HepG2 (cell line): ENCODE results near the gene SEMA3F. TPM values are rescaled to one million over a fixed set of nuclear protein-coding genes. Genes with fewer than 3 reads are reported as not detected.

ENCODE experiments used
- CCAR2 ChIP-seq: fragments of 200-400 bp; formaldehyde crosslinking; optimal IDR thresholded peaks from 2 replicates; pipeline ENCODE3; 2018; ENCODE audit warnings: low read depth, mild to moderate bottlenecking, low read length, moderate library complexity
- ELF4 ChIP-seq: sonication (generic); formaldehyde crosslinking; IDR thresholded peaks from 2 replicates; pipeline ENCODE4 v1.5.0; 2020; ENCODE audit warnings: missing genetic modification reagents, mild to moderate bottlenecking, moderate library complexity, borderline replicate concordance
- HES4 ChIP-seq: sonication (generic); formaldehyde crosslinking; IDR thresholded peaks from 2 replicates; pipeline ENCODE4 v1.9.0; 2021; ENCODE audit warnings: mild to moderate bottlenecking, missing genetic modification reagents, borderline replicate concordance
- ISX ChIP-seq: sonication (generic); formaldehyde crosslinking; conservative IDR thresholded peaks from 2 replicates; pipeline ENCODE4 v1.5.0; 2020; ENCODE audit warnings: missing genetic modification reagents
- PITX1 ChIP-seq: sonication (generic); formaldehyde crosslinking; IDR thresholded peaks from 2 replicates; pipeline ENCODE4 v1.5.1; 2020; ENCODE audit warnings: mild to moderate bottlenecking, missing genetic modification reagents
- RBFOX2 ChIP-seq: fragments of 200-400 bp; formaldehyde crosslinking; IDR thresholded peaks from 2 replicates; pipeline ENCODE4 v1.6.1; 2017; ENCODE audit warnings: low read depth, mild to moderate bottlenecking, low read length
- RORA ChIP-seq: sonication (generic); formaldehyde crosslinking; IDR thresholded peaks from 2 replicates; pipeline ENCODE4 v1.5.0; 2020; ENCODE audit warnings: mild to moderate bottlenecking, missing genetic modification reagents, moderate library complexity
- ZFP82 ChIP-seq: sonication (generic); formaldehyde crosslinking; IDR thresholded peaks from 2 replicates; pipeline ENCODE4 v1.5.1; 2020; ENCODE audit warnings: mild to moderate bottlenecking, missing genetic modification reagents, borderline replicate concordance
- ZNF230 ChIP-seq: sonication (generic); formaldehyde crosslinking; IDR thresholded peaks from 2 replicates; pipeline ENCODE4 v1.4.0; 2020; ENCODE audit warnings: mild to moderate bottlenecking, missing genetic modification reagents
- ZNF547 ChIP-seq: sonication (generic); formaldehyde crosslinking; IDR thresholded peaks from 2 replicates; pipeline ENCODE4 v1.5.1; 2020; ENCODE audit warnings: mild to moderate bottlenecking, missing genetic modification reagents
- ZNF768 ChIP-seq: sonication (generic); formaldehyde crosslinking; IDR thresholded peaks from 2 replicates; pipeline ENCODE4 v1.4.0; 2020; ENCODE audit warnings: missing genetic modification reagents
- ZNF891 ChIP-seq: sonication (generic); formaldehyde crosslinking; IDR thresholded peaks from 2 replicates; pipeline ENCODE4 v1.5.0; 2020; ENCODE audit warnings: mild to moderate bottlenecking, missing genetic modification reagents
- polyA plus RNA-seq, 8 experiments: library from polyadenylated mRNA; depleted of rRNA in 3 of 8; stranded (reverse) in 7 of 8; unstranded in 1 of 8; fragments of >200 nt; fragmentation: Illumina TruSeq in 4 of 8; extraction: Trizol in 4 of 8; gene quantifications; 2 replicates each; pipeline versions ENCODE4 v1.2.1 to v1.2.3, GENCODE V29; 2011 to 2016; ENCODE audit warnings: low read depth in 4 of 8, missing spikeins in 1 of 8, mixed read lengths in 1 of 8; ENCODE audit not compliant: insufficient read depth in 1 of 8
- total RNA-seq, 5 experiments: library from RNA; depleted of rRNA; stranded (reverse); fragments of >200 nt; fragmentation: Illumina TruSeq; extraction: Trizol; gene quantifications; 2 replicates each; pipeline ENCODE4 v1.2.3, GENCODE V29; 2016; ENCODE audit warnings: low read depth in 1 of 5
- TF ChIP-seq, protein P1 (sequence below): sonication (generic); formaldehyde crosslinking; IDR thresholded peaks from 2 replicates; pipeline ENCODE4 v1.5.1; 2020; ENCODE audit warnings: missing genetic modification reagents, mild to moderate bottlenecking, borderline replicate concordance
- TF ChIP-seq, protein P2 (sequence below): sonication (generic); formaldehyde crosslinking; IDR thresholded peaks from 2 replicates; pipeline ENCODE4 v1.5.1; 2020; ENCODE audit warnings: mild to moderate bottlenecking, missing genetic modification reagents, borderline replicate concordance
- TF ChIP-seq, protein P3 (sequence below): sonication (generic); formaldehyde crosslinking; IDR thresholded peaks from 2 replicates; pipeline ENCODE4 v1.9.0; 2021; ENCODE audit warnings: missing genetic modification reagents, borderline replicate concordance
- TF ChIP-seq, protein P4 (sequence below): sonication (generic); formaldehyde crosslinking; IDR thresholded peaks from 2 replicates; pipeline ENCODE4 v1.5.0; 2020; ENCODE audit warnings: missing genetic modification reagents
- TF ChIP-seq, protein P5 (sequence below): sonication (generic); formaldehyde crosslinking; IDR thresholded peaks from 2 replicates; pipeline ENCODE4 v1.4.0; 2020; ENCODE audit warnings: missing genetic modification reagents
- TF ChIP-seq, protein P6 (sequence below): sonication (generic); formaldehyde crosslinking; IDR thresholded peaks from 2 replicates; pipeline ENCODE4 v1.4.0; 2020; ENCODE audit warnings: missing genetic modification reagents, mild to moderate bottlenecking, borderline replicate concordance

SEMA3F gene
- total and polyA plus RNA-seq, 2 of the 13 experiments (the other 11 are each of a cell fraction or from before 2014, with no cell fraction given), result 7.6 to 17.2 TPM

DNA sequence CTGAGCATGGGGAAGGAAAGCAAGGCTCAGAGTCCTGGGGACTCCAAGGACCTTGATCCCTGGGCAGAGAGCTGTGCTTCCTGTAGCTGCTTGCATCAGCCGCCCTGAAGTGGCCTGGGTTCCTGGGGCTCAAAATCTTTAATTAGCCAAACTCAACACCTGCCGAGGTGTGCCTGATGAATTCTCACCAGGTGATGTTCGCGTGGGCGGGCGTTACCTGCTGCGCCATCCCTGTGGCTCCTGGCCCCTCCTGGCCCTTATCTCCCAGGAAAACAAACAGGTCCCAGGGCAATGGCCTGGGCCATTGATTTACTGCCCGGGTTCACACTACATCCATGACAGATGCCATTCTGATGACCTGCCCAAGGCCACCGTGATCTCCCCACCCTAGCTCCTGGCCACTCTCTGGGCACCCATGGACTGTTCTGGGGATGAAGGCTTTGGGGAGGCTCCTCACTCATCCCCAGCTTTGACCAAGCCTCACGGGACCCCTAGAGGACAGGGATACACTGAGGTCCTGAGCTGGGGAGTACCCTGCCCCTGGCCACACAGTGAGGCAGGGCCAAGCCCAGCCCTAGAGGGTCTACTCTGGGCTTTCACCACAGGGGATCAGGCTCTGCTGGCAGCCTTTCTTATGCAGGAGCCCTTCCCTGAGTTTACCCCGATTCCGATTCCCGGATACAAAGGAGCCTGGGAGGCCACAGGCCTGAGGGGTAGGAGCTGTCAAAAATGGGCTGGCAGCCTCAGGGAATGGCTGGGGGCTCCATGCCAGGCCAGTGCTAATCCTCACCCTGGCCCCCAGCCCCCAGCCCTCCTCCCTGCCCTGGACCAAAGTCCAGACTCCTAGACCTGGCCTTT lies 55.6 kb downstream of the SEMA3F start (continued):
- TF ChIP-seq RBFOX2 (no peak), ZNF768 (CRISPR knock-in tag) (0 out of 2 replicates have a peak, but pooled peaks have one; percentile 20), PITX1 (CRISPR knock-in tag) (peak; percentile 78; the same call in 1 of the 2 replicates), ZNF547 (CRISPR knock-in tag) (peak; percentile 75), CCAR2 (no peak), ZNF230 (no peak), ZFP82 (no peak), ISX (CRISPR knock-in tag) (no peak), ZNF891 (CRISPR knock-in tag) (no peak), RORA (CRISPR knock-in tag) (no peak), HES4 (CRISPR knock-in tag) (no peak), ELF4 (CRISPR knock-in tag) (no peak)
- TF ChIP-seq, protein P1, sequence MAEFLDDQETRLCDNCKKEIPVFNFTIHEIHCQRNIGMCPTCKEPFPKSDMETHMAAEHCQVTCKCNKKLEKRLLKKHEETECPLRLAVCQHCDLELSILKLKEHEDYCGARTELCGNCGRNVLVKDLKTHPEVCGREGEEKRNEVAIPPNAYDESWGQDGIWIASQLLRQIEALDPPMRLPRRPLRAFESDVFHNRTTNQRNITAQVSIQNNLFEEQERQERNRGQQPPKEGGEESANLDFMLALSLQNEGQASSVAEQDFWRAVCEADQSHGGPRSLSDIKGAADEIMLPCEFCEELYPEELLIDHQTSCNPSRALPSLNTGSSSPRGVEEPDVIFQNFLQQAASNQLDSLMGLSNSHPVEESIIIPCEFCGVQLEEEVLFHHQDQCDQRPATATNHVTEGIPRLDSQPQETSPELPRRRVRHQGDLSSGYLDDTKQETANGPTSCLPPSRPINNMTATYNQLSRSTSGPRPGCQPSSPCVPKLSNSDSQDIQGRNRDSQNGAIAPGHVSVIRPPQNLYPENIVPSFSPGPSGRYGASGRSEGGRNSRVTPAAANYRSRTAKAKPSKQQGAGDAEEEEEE (CRISPR knock-in tag), result no peak
- TF ChIP-seq, protein P2, sequence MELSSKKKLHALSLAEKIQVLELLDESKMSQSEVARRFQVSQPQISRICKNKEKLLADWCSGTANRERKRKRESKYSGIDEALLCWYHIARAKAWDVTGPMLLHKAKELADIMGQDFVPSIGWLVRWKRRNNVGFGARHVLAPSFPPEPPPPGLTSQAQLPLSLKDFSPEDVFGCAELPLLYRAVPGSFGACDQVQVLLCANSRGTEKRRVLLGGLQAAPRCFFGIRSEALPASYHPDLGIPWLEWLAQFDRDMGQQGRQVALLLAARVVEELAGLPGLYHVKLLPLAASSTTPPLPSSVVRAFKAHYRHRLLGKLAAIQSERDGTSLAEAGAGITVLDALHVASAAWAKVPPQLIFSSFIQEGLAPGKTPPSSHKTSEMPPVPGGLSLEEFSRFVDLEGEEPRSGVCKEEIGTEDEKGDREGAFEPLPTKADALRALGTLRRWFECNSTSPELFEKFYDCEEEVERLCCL (CRISPR knock-in tag), result no peak
- TF ChIP-seq, protein P3, sequence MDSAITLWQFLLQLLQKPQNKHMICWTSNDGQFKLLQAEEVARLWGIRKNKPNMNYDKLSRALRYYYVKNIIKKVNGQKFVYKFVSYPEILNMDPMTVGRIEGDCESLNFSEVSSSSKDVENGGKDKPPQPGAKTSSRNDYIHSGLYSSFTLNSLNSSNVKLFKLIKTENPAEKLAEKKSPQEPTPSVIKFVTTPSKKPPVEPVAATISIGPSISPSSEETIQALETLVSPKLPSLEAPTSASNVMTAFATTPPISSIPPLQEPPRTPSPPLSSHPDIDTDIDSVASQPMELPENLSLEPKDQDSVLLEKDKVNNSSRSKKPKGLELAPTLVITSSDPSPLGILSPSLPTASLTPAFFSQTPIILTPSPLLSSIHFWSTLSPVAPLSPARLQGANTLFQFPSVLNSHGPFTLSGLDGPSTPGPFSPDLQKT (CRISPR knock-in tag), result no peak
- TF ChIP-seq, protein P4, sequence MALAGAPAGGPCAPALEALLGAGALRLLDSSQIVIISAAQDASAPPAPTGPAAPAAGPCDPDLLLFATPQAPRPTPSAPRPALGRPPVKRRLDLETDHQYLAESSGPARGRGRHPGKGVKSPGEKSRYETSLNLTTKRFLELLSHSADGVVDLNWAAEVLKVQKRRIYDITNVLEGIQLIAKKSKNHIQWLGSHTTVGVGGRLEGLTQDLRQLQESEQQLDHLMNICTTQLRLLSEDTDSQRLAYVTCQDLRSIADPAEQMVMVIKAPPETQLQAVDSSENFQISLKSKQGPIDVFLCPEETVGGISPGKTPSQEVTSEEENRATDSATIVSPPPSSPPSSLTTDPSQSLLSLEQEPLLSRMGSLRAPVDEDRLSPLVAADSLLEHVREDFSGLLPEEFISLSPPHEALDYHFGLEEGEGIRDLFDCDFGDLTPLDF (CRISPR knock-in tag), result 0 out of 2 replicates have a peak, but pooled peaks have one; percentile 21
- TF ChIP-seq, protein P5, sequence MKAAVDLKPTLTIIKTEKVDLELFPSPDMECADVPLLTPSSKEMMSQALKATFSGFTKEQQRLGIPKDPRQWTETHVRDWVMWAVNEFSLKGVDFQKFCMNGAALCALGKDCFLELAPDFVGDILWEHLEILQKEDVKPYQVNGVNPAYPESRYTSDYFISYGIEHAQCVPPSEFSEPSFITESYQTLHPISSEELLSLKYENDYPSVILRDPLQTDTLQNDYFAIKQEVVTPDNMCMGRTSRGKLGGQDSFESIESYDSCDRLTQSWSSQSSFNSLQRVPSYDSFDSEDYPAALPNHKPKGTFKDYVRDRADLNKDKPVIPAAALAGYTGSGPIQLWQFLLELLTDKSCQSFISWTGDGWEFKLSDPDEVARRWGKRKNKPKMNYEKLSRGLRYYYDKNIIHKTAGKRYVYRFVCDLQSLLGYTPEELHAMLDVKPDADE (CRISPR knock-in tag), result no peak
- TF ChIP-seq, protein P6, sequence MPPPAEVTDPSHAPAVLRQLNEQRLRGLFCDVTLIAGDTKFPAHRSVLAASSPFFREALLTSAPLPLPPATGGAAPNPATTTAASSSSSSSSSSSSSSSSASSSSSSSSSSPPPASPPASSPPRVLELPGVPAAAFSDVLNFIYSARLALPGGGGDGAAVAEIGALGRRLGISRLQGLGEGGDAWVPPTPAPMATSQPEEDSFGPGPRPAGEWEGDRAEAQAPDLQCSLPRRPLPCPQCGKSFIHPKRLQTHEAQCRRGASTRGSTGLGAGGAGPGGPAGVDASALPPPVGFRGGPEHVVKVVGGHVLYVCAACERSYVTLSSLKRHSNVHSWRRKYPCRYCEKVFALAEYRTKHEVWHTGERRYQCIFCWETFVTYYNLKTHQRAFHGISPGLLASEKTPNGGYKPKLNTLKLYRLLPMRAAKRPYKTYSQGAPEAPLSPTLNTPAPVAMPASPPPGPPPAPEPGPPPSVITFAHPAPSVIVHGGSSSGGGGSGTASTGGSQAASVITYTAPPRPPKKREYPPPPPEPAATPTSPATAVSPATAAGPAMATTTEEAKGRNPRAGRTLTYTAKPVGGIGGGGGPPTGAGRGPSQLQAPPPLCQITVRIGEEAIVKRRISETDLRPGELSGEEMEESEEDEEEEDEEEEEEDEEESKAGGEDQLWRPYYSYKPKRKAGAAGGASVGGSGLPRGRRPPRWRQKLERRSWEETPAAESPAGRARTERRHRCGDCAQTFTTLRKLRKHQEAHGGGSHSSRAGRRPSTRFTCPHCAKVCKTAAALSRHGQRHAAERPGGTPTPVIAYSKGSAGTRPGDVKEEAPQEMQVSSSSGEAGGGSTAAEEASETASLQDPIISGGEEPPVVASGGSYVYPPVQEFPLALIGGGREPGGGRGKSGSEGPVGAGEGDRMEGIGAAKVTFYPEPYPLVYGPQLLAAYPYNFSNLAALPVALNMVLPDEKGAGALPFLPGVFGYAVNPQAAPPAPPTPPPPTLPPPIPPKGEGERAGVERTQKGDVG (CRISPR knock-in tag), result no peak
